GM18508 (cell line): ENCODE results near the gene MID1.

Experiments
- ATAC-seq: cut with Tn5 transposase; IDR thresholded peaks from one replicate; pipeline ENCODE4 v1.9.1; 2021; ENCODE audit warnings: moderate number of reproducible peaks; ENCODE audit not compliant: insufficient read depth, unreplicated experiment

MID1 gene

DNA sequence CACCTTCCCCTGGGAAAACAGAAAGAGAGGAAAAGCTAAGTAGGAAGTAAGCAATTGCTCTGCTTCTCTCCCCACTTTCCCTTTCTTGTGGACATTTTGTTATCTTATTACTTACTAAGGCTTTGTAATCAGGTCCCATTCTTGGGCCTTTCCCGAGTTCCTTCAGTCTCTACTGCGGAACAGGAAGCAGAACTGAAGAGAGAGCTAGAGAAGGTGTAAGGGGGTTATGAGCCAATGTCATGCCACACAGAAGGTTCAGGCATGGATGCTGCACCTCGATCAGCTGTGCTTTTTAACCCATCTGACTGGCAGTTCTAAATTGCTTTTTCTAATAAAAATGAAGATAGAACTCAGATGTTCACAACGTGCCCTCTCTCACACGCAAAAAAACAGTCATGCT lies 83.6 kb downstream of the MID1 start:
- no peak for ATAC-seq

DNA sequence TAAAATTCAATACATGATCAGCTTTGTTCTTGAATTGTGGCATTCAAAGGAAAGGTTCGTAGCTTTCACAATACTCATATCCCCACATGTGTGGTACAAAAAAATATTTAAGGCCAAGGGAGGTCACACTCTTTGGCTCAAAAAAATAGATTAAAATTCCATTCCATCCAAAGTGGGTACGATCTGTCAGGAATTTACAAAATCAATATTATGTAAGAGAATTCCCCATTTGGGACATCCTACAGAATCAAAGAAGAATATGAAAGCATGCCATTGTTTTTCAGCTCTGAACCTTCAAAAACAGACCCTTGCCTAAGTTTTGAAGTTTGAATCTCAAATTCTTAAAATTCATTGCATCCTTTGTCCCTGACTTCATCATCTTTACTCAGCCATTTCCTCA lies 85.8 kb downstream of the MID1 start:
- ATAC-seq, result no peak

DNA sequence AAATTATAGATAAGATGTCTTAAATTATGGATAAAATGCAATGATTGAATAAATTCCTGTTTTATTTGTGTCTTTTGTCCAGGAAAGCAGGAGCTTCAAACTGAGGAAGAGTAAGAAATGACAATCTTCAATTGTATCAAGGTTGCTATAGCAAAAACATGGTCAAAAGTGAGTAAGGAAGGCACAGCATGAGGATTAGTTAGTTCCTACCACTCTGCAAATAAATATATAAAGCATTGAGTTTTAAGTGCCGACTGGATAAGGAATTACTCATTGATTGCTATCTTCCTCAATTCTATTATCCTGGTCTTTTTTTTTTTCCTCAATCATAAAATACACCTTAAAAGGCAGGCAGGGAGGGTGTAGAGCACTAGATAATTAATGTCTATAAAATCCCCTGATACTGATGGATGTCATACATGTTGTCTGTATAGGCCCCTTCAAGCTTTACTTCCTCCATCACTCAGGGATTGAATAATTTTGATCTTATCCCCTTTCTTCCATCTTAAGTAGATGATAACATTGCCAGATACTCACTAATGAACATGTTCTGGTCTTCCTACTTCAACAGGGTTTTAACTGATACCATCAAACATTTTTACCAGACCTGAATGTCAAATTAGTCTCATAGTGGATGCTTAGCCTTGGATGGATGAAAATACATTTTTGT lies 86.6 kb downstream of the MID1 start:
- ATAC-seq, result no peak

DNA sequence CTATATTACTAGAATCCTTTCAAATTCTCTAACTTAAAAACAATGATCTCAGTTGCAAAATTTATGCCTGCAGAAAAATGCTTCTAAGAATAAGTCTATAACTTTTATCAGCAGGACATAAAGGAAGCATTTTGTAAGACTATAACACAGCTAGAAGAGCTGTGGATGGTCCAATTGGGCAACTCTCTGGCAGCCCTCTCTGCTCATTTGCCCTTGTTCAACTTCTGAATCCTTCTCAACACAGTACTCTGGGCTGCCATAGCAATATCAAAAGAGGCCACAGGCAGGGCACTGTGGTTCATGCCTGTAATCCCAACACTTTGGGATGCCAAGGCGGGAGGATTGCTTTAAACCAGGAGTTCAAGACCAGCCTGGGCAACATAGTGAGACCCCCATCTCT lies 88.5 kb downstream of the MID1 start:
- ATAC-seq, result no peak

DNA sequence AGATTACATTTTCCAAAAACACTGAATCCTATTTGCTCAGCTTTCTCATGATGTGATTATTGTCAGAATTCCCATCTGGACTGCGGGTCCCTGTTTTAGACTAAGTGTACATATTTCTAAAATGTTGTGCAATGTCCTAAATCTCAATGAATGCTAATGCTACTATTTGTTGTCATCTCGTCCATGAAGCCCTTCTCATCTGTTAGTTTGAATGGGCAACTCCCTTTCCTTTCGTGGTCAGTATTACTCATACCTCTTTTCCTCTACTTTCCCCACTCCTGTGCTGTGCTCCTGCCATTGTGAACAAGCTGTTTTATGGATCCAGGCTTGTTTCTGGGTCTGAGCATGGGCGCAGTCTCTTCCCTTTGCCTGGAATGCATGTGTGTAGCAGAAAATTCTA lies 91.0 kb downstream of the MID1 start:
- no peak for ATAC-seq

DNA sequence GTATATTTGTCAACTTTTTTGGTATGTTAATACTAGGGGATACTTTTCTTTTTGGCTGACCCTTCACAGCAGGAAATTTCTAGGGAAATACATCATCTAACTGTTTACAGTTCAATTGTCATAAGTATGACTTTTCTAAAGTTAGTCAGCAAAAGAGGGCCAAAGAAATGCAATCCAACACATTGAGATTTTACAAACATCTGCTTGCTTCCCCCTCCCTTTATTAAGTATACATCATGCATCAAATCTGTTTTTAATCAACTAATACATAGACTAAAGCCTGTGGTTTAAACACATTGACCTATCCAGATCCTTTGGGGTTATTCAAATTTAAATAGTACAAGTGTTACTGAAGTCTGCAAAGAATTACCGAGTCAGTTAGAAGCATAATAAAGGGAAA lies 93.9 kb downstream of the MID1 start:
- no peak for ATAC-seq

DNA sequence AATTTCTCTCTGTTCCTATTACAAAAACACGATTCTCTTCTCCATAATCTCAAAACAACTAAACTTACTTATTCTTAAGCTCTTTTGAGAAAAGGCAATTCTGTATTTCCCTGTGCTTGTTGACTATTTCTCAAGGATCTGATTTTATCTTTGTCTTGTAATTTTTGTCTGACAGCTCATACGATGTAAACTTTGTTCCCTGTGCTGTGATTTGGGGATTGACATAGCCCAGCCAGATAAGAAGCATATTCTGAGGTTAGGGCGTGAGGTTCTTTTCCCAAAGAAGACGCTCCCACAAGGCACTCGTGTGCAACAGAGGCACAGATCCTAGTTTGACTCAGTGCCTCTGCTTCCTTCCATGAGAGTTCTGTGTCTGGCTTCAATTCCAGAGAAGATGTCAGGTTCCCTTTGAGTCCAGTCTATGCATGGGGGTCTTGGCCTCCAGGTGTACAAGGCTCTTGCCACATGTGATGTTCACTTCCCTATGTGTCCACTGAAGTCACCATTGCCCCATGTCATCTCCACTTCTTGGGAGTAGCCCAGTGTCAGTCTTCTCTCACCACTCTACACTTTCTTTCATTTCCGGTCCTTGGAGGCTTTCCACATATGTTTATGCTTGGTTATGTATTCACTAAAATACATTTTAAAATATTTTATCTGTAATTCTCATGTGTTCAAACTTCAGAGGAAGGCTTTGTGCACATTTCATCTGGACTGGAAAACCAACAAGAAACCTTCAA lies 94.8 kb downstream of the MID1 start:
- no peak for ATAC-seq

DNA sequence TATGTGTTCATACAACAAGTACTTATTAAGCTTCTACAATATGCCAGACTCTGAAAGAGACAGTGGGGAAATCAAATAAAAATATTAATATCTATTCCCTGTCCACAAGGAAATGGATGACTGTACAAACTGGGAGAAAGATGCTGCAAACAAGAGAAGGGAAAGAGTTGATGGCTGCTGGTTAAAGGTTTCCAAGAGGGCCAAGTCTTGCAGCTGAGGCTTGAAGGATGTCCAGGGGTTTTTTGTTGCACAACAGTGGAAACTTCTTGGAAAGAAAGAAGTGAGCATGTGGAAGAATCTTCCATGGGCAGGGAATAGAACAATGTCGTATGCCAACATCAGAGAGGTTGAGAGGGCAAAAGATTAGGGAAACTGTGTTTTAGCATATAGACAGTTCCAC lies 95.8 kb downstream of the MID1 start:
- ATAC-seq, result no peak

DNA sequence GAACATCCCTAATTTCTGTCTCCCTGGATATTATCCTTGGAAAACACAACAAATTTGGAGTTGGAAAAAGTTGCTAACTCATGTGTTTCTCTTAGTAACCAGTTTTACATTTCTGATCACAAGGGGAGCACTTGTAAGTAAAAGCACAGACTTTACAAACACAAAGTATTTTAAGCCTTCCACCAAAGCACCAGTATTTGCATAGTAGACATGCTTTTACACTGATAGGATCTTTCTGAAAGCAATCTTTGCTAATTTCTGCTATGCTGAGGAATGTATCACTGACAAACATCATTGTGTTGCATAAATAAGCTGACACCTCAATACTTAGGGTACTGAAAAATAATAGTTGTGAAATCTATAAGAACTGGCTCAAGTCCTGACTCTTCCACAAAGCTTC lies 100.6 kb downstream of the MID1 start:
- ATAC-seq, result no peak

DNA sequence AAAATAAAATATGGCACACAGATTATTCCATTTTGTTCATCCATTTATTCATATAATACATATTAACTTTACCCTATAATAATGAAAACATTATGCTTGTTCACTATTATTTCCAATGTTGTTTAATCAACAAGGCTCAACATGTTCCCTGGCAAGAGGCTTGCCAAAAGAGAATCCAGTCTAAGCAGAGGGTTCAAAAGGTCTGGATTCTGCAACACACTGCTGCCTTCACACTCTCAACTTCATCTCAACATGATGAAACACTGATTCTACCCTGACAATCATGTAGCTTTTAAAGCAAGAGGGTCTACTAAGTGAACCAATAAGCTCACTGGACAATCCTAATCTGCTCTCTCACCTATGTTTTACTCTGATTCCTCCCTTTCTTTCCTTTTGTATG lies 101.1 kb downstream of the MID1 start:
- ATAC-seq, result no peak

DNA sequence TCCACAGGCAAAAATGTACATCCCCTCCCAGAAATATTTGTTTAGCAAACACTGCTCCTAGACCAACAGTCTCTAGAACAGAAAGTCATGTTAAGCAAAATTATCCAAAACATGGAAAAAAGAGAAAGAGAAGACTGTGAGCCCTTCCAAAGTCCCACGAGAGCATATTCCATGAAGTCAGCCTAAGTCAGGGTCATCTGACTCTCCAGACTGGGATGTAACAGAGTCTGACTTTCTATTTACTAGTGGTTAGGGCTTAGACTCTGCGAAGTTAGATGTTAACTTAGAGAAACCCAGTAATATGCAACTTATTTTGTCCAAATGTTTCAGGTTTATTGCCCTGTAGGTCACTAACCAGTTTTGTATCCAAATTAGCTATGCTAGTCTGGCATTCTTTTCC lies 102.3 kb downstream of the MID1 start:
- no peak for ATAC-seq

DNA sequence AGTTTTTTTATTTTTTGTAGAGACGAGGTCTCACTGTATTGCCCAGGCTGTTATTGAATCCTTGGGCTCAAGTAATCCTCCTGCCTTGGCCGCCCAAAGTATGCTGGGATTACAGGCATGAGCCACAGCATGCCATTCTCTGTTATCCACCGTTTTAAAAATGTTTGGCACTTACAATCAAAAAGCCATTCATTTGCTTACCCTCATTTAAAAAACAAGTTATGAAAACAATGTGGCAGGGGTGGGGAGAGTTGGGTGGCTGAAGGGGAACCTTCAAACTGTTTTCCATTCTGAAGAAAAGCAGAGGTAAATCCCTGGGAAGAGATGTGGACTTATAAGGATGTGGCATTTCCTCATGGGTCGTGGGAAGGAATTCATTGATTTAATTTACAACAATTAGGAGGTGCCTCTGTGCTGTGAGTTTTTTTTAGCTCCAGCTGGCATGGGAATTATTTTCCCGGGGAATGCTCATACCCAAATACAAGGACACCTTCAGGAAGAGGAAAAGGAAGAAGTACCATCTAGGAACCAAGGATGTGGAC lies 103.5 kb downstream of the MID1 start:
- no peak for ATAC-seq

DNA sequence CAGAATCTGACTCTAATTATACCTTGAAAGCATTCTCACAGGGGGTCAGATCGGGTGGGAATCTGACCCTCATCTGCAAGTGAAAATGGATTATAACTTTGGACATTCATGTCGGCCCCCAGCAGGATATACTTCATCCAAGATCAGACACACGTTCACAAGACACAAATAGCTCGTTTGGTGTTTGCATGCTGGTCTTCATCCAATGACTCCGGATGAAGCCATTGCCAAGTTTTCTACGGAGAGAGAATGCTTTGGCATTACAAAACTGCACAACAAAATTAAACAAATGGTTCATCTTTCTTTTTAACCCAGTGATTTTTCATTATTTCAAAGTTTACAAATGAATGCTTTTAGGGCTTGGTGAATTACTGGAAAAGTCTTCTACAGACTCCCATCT lies 105.5 kb downstream of the MID1 start:
- ATAC-seq, result no peak

DNA sequence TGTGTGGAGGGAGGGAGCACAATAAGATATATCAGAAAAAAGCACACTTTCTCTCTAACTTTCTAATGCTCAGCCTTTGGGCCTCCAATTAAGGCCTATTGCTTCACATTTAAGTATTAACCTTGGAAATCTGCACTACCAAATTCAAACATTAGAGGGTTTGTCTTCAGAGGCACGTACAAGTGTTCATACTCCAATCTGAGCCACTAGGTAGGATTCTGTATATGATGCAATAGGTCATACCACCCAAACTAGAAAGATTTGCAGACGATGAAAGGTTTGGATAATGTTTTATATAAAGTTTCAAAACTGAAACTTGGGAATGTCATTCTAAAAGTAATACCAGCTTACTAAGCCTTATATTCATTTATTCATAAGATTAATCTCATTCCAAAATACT lies 106.4 kb downstream of the MID1 start:
- no peak for ATAC-seq

DNA sequence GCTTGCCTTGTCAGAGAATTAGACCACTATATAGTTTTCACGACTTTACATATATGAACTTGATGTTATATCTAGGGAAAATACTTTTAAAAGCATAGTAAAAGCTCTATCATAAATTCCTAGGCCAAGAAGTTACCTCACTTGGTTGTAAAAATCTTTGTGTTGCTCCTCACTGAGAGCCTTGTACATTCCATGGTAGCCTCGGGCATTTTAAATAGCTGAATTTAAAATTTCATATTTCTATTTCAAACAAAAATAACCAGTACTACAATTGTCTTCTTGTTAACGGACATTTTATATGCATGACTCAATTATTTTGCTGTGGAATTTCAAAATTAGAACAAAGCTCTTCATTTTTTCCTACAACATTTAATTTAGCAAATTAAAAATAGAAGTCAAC lies 107.6 kb downstream of the MID1 start:
- ATAC-seq, result no peak

DNA sequence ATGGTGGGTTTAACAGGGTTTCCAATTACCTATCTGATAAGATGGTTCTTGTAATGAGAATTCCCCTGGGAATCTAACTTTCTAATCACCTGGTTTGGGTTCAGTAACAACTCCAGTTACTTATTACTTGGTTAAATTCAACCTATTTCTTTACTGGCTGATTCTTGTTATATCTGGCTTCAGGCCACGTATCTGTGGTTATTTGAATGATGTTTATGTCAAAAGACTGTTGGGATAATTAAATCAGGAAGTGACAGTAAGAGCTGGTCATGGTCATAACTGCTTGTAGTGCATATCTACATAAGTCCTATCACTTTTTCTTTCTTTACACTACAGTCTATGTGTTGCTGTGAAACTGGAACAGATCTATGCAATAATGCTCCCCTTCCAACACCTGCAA lies 108.1 kb downstream of the MID1 start:
- no peak for ATAC-seq

DNA sequence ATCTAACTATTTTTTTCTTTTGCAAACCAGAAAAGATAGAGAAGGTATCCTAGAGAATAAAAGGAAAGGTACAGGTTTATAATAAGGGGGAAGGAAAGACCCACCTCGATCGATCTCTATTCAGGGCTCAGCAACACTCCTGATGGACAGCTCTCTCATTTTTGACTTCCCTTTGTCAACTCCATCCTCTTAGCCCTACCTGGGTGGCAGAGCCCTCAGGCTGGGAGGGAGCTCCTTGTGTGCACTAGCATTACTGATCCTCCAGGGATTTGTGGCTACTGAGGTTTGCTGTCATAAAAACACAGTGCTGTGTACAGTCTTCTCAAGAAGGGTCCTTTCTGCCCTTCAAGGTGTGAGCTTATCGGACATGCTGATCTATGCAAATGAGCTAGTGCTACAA lies 111.0 kb downstream of the MID1 start:
- no peak for ATAC-seq

DNA sequence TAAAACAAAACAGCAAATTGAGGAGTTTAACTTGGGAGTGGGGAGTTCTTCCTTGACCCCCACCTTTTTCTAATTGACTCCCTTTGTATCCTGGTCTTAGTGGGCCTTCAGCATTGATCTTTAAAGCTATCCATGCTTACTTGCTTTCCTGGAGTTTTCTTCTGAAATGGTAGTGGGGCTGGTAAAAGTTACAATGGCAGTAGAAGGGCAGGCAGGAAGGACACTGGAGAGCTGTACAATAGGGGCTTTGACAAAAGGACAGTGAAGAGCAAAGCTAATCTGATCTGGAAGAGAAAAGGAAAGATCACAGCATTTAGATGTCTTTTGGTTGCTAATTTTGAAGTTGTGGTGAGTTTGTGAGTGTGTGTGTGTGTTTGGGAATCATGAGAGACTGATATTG lies 111.5 kb downstream of the MID1 start:
- no peak for ATAC-seq

DNA sequence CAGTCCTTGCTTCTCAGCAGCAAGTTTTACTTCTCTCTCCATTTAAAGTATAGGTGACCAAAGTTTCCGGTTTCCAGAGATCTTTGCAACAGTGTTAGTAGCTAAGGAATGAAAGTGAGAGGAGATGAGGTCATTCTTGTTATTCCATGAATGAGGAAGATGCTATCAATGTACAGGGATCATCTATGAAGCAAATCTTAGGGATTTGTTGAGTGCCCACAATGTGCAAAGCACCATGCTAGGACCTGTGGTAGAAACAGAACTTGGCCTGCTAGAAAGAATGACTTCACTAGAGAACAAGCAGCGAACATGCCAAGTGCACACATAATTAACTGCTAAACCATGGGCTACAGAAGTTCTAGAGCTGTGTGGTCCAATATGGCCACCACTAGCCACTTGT lies 112.5 kb downstream of the MID1 start:
- no peak for ATAC-seq

DNA sequence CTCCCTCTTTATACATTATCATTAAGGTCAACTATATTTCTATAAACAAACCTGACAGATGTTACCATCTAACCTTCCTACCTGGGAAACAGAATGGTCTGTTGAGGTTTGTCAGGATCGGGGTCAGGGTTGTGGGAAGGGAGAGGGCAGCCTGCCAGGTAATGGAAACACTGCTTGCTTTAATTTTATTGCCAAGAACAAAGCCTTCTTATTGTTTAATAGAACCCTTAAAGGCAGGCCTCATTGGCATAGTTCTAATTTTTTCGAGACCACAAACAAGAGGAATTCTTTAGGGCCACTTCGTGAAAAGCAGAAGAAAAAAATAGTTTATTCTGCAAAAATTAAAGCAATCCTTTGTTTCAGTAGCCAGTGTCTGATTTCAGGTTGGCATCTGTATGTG lies 113.2 kb downstream of the MID1 start:
- no peak for ATAC-seq

DNA sequence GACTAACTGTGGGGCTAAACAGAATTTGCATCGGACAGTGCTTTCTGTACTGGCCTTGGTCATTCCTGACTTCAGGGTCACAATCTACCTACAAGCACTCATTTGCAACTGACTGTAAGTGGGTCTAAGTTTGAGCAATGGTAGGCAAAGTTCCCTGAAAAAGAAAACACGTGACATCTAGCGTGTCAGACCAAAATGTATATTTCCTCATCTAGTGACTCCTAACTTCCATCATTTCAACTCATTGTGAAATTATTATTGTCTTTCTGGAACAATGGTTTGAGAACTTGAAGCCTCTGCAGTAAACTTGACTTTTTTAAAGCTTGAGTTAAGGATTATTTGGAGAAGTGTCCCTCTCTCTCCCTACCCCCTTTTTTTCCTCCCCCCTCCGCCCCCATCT lies 113.6 kb downstream of the MID1 start:
- ATAC-seq, result no peak

DNA sequence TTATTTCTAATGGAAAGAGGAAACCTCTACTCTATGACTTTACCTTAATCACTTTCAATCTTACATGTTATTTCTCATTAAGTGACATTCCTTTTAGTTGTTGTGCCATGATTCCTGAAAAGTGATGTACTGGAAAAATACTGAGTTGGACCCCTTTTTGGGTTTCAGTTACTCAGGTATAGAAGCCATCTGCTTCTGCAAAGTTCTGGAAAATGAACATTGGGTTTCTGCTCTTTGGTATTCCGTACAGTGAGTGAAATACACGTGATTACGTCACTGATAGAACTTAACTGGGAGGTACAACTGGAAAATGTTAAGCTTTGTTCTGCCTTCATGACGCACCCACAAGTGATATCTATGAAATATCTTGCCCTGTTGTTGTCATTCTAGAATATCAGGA lies 114.7 kb downstream of the MID1 start:
- no peak for ATAC-seq
